Fibroblast of the aortic adventitia (primary cell): ENCODE data around the gene FAM120A. TPM values are rescaled to one million over a fixed set of nuclear protein-coding genes. Genes with fewer than 3 reads are reported as not detected.
A peak's percentile ranks its signal among the peaks of the same experiment; 100 is the strongest.
"Not testable (repeated sequence)": the region's sequence is repeated elsewhere in the genome, so short reads cannot be mapped to it uniquely, and the experiment has no call there.

ENCODE experiments used
- DNase-seq: peaks from one replicate; pipeline ENCODE4 v3.0.0-alpha.2; 2010; ENCODE audit warnings: low read depth
- H3K4me3 ChIP-seq: 2 replicates; pipeline ENCODE4 v1.5.1; 2011; ENCODE audit warnings: low read depth, mild to moderate bottlenecking, control low read depth, low read length, moderate library complexity
- total RNA-seq: library from RNA; depleted of rRNA; stranded (reverse); fragments of >200 nt; gene quantifications from 2 replicates; pipeline ENCODE4 v1.2.3, GENCODE V29; 2012; ENCODE audit warnings: low replicate concordance
- TF ChIP-seq, protein P1 (sequence below): IDR thresholded peaks from 2 replicates; pipeline ENCODE4 v1.5.1; 2011; ENCODE audit warnings: mild to moderate bottlenecking, low read length, control low read depth, inconsistent platforms; ENCODE audit not compliant: insufficient read depth

FAM120A gene
- total RNA-seq, 1 donor = 116 TPM

- H3K4me3 ChIP-seq = no peak overlapping the region
- no peak for DNase-seq
- TF ChIP-seq, protein P1, sequence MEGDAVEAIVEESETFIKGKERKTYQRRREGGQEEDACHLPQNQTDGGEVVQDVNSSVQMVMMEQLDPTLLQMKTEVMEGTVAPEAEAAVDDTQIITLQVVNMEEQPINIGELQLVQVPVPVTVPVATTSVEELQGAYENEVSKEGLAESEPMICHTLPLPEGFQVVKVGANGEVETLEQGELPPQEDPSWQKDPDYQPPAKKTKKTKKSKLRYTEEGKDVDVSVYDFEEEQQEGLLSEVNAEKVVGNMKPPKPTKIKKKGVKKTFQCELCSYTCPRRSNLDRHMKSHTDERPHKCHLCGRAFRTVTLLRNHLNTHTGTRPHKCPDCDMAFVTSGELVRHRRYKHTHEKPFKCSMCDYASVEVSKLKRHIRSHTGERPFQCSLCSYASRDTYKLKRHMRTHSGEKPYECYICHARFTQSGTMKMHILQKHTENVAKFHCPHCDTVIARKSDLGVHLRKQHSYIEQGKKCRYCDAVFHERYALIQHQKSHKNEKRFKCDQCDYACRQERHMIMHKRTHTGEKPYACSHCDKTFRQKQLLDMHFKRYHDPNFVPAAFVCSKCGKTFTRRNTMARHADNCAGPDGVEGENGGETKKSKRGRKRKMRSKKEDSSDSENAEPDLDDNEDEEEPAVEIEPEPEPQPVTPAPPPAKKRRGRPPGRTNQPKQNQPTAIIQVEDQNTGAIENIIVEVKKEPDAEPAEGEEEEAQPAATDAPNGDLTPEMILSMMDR = no peak
These were observed 51.9 kb downstream of the FAM120A start for GRCh38 chr9:93503381-93503780.

- DNase-seq = no peak
- no peak overlapping the region for H3K4me3 ChIP-seq
- TF ChIP-seq, protein P1 = no peak
These were observed 54.2 kb downstream of the FAM120A start for GRCh38 chr9:93505541-93506132.

DNA sequence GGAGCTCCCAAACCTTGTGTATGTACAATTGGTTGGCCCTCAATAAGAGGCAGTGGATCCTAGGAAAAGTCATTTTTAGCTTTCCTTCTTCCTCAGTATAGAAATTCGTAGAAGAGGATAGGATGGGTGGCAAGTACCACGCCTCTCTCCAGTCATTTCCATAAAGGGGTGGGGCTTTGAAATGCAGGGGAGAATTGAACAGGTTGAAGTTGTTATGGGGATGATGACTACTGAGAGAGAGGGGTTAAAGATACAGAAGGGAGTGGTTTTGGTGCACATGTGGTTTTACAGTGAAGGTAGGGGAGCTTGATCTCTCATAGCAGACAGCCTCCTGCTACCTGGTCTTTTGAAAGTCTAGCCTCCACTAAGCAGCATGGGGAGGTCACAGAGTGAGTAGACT lies 56.3 kb downstream of the FAM120A start:
- no peak overlapping the region for H3K4me3 ChIP-seq
- TF ChIP-seq, protein P1 = no peak
- no peak for DNase-seq

DNA sequence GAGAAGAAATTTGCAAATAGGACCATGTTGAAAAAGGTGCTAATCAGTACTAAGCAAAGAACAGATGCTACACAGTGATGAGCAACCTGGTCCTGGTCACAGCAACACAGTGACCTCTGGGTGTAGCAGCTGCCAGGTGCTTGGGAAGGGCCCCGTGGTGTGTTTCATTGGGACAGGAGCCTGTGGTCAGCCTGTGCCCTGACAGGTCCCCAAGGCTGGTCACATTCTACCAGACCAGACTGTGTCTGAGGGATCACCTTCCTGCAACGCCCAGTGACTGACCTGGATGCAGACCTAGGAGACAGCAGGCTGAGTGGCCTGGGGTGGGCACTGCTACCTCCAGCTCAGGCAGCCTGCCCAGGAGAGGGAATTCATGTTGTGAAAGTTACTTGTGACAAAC lies 56.7 kb downstream of the FAM120A start:
- DNase-seq = no peak
- no peak overlapping the region for H3K4me3 ChIP-seq
- TF ChIP-seq, protein P1 = no peak

DNA sequence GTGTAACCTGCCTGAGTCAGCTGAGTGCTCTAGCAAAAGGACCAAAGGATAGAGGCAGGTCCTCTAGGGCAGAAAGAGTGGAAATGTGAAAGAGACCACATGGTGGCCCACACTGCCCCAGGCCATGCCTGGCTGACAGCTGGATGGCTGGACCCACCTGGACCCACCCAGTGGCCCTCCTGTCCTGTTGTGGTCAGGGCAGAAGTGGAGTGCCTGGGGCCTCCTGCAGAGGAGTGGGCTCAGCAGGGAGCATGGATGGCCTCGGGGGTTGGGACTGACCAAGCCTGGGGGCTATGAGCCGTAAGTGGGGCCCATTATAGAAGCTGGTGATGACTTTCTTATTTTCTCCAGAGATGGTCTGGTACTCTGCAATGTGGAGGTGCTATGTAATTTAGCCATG lies 57.6 kb downstream of the FAM120A start:
- H3K4me3 ChIP-seq = no peak overlapping the region
- TF ChIP-seq, protein P1 = no peak
- DNase-seq = no peak

- DNase-seq = no peak
- TF ChIP-seq, protein P1 = no peak
- no peak overlapping the region for H3K4me3 ChIP-seq
These were observed 58.6 kb downstream of the FAM120A start for GRCh38 chr9:93510041-93510440.

GRCh38 chr9:93511228-93511627 lies 59.7 kb downstream of the FAM120A start:
- H3K4me3 ChIP-seq = not testable (repeated sequence)
- peak; percentile 50 for DNase-seq

DNA sequence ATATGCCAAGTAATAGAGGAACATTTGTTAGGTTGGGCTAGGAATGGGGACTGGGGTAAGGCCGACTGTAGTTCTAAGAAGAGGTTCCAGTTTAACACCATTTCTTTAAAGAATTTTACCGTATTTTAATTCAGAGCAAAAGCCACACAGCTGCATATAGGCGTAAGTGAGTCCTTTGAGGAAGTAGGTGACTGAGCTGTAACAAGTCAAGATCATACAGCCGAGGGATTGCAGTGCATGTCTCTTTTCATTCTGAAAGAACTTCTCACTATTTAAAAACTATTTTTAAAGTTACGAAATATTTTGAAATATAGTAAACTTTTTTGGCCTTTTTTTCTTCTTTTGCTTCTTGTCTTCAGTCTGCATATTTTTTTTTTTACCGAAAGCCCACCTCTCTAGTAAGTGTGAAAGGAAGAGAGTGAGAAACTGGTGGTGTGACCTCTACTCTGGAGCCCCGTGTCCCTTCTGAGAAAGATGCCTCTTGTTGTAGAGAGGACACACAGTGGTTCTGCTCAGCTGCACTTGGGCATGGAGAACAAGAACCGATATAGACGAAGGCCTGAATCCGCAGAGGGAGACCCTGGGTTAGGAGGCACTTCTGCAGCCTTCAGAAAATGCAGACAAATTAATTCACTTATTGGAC lies 60.8 kb downstream of the FAM120A start:
- H3K4me3 ChIP-seq, DNase-seq: not testable (repeated sequence)
